ENCODE measurements around the gene NCOA4.
A peak's percentile ranks its signal among the peaks of the same experiment; 100 is the strongest.
"Not testable (repeated sequence)": the region's sequence is repeated elsewhere in the genome, so short reads cannot be mapped to it uniquely, and the experiment has no call there.

Gene NCOA4

GRCh38 chr10:45978554-45978953 lies 51.9 kb downstream of the NCOA4 start:
- DNase-seq: not testable (repeated sequence)

DNA sequence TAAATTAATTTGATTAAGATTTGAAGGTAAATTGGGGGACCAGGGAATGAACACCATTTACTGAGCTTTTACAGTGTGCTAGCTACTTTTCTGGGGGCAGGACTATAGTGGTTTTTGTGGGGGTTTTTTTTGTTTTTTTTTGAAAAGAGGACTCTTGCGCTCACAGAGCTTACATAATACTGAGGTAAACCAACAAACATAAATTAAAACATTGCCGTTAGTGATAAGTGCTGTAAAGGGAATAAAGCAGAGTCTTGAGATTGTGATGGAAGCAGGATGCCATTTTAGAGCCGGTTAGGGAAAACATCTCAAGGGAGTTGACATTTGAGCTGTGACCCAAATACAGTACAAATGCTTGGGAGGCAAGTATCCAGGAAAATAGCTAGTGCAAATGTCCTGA lies 56.4 kb downstream of the NCOA4 start:
- not testable (repeated sequence) for DNase-seq

GRCh38 chr10:45972813-45973169 lies 57.6 kb downstream of the NCOA4 start:
- DNase-seq: not testable (repeated sequence)

GRCh38 chr10:45972106-45972812 lies 58.2 kb downstream of the NCOA4 start, which contains the start of gene TIMM23:
Gene TIMM23 (plus strand): TSS chr10:45972489. CDS start chr10:45972625, 136 bp downstream.
- DNase-seq: peak; percentile 0

DNA sequence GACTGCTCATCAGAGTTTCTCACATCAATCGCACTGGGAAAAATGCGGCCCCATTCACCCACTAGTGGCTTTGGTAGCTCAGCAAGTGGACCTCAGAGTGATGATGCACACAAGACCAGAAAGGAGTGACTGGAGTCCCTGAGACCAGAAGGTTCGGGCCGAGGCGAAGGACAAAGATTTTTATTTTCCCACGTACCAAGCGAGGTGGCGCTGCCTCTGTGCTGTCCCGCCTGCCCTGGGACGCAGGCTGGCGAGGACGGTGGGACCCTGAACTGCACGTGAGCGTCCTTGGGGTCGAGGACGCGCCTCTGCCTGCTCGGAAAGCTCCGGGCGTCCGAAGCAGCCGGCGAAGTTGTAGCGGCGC lies 58.7 kb downstream of the NCOA4 start:
- DNase-seq: not testable (repeated sequence)

GRCh38 chr10:45971019-45971418 lies 59.4 kb downstream of the NCOA4 start:
- DNase-seq: not testable (repeated sequence)

DNA sequence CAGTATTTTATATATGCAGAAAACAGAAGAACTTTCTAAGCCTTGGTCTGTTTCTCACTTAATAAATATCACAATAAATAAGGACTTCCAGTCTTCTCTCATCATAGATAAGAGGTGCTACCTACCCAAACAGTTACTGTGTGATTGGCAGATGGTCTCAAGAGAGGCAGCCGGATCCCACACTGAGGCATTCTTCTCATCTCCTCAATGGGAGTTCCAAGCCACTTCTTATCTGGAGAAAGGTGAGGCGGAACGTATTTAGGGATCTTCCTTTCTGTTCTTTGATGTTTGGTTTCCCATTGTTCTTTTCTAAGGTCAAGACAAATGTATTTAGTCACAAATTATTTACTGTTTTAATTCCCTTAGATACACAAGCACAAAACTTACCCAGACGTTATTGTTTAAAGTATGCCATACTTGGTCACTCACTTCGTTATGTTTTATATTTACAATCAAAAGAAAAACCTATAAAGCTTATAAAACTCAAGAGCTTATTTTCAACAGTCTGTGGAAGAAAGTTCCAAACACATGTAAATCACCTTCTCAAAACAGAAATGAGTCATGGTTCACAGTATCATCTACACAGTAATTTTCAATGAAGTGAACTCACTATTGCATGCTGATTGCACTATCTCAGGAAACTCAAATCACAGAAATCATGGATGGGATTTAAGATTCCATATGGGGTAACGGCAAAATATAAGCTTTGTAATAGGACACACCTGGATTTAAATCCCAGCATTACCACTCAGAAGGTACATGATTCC lies 67.6 kb downstream of the NCOA4 start:
- not testable (repeated sequence) for DNase-seq

- not testable (repeated sequence) for DNase-seq
These were observed 72.5 kb downstream of the NCOA4 start for GRCh38 chr10:45957928-45958327.

DNA sequence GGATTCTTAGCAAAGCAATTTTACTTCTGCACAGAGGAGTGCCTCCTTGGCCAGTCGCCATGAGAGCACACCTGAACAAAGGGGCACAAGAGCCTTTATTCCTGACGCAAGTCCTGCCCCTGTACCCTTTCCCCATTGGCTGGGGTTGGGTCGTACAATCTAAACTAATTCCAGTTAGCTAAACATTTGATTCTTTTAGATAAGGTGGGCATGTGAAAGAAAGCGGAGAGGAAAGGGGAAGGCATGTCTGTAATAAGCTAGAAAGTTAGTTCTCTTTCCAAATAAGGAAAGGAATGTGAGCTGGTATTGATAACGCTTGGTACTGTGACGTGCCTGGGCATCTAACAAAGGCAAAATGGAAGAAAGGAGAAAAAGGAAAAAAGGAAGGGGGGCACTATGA lies 73.8 kb downstream of the NCOA4 start:
- DNase-seq: not testable (repeated sequence)
